Muscle layer of colon (tissue), 2 donors: Measurements from ENCODE around the gene COL9A2.

ENCODE experiments used
- H3K27ac ChIP-seq: one replicate; pipeline ENCODE4 v1.7.0; 2013; ENCODE audit warnings: low read depth, mild to moderate bottlenecking, low read length, moderate library complexity
- H3K27me3 ChIP-seq, 2 donors: one replicate each; pipeline ENCODE4 v1.7.0; 2013; ENCODE audit warnings: low read length in 2 of 2, mild to moderate bottlenecking in 2 of 2; ENCODE audit not compliant: insufficient read depth in 2 of 2, control insufficient read depth in 1 of 2
- H3K36me3 ChIP-seq: one replicate; pipeline ENCODE4 v1.7.0; 2013; ENCODE audit warnings: mild to moderate bottlenecking, low read length; ENCODE audit not compliant: insufficient read depth
- H3K4me1 ChIP-seq: one replicate; pipeline ENCODE4 v1.7.0; 2013; ENCODE audit warnings: mild to moderate bottlenecking, low read length; ENCODE audit not compliant: insufficient read depth
- H3K4me3 ChIP-seq, 2 donors: one replicate each; pipeline ENCODE4 v1.7.0; 2013; ENCODE audit warnings: low read length in 2 of 2, low read depth in 1 of 2, mild to moderate bottlenecking in 1 of 2, moderate library complexity in 1 of 2
- H3K9ac ChIP-seq: one replicate; pipeline ENCODE4 v1.7.0; 2013; ENCODE audit warnings: low read length
- H3K9me3 ChIP-seq: one replicate; pipeline ENCODE4 v1.7.0; 2013; ENCODE audit warnings: mild to moderate bottlenecking, low read length
- donor health status: abdominal sarcoma.
- donor health status: Adenocarcinoma of cecum.

Gene COL9A2

DNA sequence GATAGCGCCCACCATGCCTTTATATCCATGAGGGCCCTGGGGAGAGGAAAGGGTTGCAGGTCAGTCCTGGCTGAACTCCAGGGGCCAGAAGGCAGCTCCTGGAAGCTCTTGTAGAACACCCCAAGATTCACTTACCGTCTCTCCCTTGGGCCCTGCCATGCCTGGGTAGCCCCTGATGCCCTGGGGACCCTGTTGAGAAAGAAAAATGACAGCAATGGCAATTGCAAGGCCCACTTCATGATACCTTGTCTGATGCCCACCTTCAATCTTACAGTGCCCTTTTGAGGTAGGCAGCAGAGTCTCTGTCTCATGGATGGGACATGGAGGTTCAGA lies 7.0 kb downstream of the COL9A2 start:
- Histone ChIP-seq H3K4me3 (no peak overlapping the region), H3K9me3 (no peaks in the 10 kb centered on the region), H3K27me3 (no peaks in the 10 kb centered on the region), H3K36me3 (no peaks in the 10 kb centered on the region), H3K27ac (no peak overlapping the region), H3K9ac (no peak overlapping the region), H3K4me1 (no peaks in the 10 kb centered on the region)

DNA sequence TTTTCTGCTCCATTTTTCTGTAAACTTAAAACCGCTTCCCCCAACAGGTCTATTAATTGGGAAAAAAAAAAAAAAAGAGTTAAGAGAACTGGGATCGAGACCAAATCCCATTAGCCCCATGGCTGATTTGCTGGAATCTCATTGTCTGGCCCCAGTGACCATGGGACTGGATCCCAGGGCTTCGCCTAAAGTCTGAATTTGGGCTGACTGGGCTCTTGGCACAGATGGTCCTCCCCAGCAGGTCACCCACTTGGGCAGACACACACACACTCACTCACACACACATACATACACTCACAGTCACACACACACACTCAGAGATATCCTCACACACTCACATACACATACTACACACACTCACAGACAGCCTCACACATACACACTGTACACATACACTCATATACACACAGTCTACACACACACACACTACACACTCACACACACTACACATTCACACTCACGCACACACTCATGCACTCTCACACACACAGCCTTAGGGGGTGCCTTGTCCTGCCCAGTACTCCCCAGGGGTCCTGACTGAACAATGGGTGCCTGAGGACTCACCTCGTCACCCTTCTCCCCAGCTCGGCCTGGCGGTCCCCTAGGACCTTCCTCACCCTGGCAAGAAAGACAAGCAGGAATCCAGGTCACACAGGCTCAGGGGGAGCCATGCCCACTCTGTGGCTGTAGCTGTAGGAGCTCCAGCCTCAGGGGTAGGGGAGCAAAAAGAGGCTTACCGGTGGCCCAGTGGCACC lies 7.5 kb downstream of the COL9A2 start:
- H3K27ac ChIP-seq: no peak overlapping the region
- H3K4me1 ChIP-seq: no peaks in the 10 kb centered on the region
- peaks cover 0 to 2% of the 10 kb centered on the region in 2 donors for H3K27me3 ChIP-seq
- H3K36me3 ChIP-seq: no peaks in the 10 kb centered on the region
- no peaks in the 10 kb centered on the region for H3K9me3 ChIP-seq
- no peak overlapping the region for H3K9ac ChIP-seq
- H3K4me3 ChIP-seq: no peak overlapping the region

DNA sequence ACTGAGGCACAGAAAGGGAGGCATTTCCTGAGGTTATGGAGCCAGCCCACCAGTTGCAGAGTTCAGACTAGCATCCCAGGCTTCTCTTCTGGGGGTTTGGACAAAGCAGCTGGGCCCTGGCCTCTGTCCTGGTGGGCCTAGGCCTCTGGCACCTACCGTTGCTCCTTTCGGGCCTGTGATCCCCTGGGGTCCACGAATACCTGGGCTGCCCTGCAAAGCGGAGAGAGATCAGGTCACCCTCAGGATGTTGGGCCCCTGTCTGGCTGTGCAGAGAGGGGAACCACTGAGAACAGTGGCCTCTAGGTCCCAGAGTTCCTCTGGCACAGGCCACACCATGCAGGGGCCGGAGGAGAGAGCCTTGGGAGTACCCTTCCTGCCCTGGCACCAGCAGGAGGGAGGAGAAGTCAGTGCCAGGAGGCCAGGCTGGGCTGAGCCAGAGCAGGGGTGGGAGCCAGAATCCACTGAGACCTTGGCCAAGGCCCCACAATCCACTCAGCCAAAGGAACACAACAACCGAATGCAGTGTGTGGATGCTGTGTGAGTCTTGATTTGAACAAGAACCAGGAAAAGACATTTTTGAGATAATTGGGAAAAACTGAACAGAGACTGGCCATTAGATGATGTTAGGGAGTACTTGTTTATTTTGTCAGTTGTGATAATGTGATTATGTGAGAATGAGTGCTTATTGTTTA lies 8.9 kb downstream of the COL9A2 start:
- Histone ChIP-seq H3K9me3 (no peaks in the 10 kb centered on the region), H3K9ac (no peak overlapping the region), H3K4me3 (no peak overlapping the region), H3K27me3 (peaks cover 0 to 8% of the 10 kb centered on the region in 2 donors), H3K4me1 (no peaks in the 10 kb centered on the region), H3K27ac (no peak overlapping the region), H3K36me3 (no peaks in the 10 kb centered on the region)

DNA sequence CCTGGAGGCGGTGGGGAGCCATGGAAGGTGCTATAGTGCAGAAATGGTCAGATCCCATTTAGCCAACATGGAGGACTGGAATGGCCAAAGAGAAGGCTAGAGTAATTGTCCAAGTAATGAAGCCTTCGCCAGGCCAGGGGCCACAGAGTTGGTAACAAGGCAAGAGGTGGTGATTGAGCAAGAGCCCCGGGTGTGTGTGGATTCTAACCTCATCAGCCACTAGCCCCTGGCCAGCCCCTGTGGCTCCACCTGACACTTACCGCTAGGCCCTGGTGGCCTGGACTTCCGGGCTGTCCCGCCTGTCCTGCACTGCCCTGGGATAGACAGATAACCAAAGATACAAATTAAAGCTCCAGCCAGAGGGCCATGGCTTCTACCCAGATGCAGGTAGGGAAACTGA lies 9.9 kb downstream of the COL9A2 start:
- H3K27ac ChIP-seq: no peak overlapping the region
- no peaks in the 10 kb centered on the region for H3K36me3 ChIP-seq
- H3K4me3 ChIP-seq: no peak overlapping the region
- no peaks in the 10 kb centered on the region for H3K9me3 ChIP-seq
- H3K4me1 ChIP-seq: no peaks in the 10 kb centered on the region
- H3K9ac ChIP-seq: no peak overlapping the region
- peaks cover 0 to 8% of the 10 kb centered on the region in 2 donors for H3K27me3 ChIP-seq

DNA sequence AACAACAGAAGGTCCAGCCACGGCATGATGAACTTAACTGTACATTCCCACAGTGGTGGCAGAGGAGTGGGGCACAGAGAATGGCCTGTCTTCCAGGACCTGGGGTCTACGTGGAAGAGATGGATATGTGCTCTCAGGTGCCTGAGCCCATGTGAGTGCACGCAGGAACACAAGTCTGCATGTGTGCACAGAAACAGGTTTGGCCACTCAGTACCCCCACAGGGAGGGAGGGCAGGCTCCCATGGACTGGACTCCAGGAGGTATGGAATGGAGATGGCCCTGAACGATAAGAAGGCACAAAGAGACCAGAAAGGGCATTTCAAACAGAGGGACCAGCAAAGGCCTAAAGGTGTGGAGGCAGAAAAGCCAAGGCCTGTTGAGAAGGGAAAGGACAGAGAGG lies 10.8 kb downstream of the COL9A2 start:
- Histone ChIP-seq H3K36me3 (no peaks in the 10 kb centered on the region), H3K9me3 (no peaks in the 10 kb centered on the region), H3K4me1 (no peaks in the 10 kb centered on the region), H3K4me3 (no peak overlapping the region), H3K9ac (no peak overlapping the region), H3K27ac (no peak overlapping the region), H3K27me3 (peaks cover 0 to 8% of the 10 kb centered on the region in 2 donors)

DNA sequence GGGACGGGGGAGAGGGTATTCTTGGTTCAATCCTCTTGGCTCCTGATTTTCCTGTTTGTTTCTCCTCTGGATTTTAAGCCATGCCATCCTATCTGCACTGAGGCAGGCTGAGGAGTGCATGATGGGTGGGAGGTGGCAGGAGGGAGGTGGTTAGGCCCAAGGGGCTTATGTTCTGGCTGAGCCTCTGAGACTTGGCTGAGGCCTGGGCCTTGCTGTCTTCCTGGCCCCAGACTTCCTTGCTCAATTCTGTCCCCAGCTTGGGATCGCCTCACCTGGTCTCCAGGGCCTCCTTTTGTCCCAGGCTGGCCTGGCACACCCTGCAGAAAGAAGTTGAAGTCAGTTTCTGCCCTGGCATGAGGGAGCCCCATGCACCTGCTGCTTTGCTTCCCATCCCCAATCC lies 11.2 kb downstream of the COL9A2 start:
- no peak overlapping the region for H3K27ac ChIP-seq
- no peak overlapping the region for H3K4me3 ChIP-seq
- peaks cover 0 to 8% of the 10 kb centered on the region in 2 donors for H3K27me3 ChIP-seq
- no peaks in the 10 kb centered on the region for H3K4me1 ChIP-seq
- H3K9ac ChIP-seq: no peak overlapping the region
- no peaks in the 10 kb centered on the region for H3K9me3 ChIP-seq
- no peaks in the 10 kb centered on the region for H3K36me3 ChIP-seq

DNA sequence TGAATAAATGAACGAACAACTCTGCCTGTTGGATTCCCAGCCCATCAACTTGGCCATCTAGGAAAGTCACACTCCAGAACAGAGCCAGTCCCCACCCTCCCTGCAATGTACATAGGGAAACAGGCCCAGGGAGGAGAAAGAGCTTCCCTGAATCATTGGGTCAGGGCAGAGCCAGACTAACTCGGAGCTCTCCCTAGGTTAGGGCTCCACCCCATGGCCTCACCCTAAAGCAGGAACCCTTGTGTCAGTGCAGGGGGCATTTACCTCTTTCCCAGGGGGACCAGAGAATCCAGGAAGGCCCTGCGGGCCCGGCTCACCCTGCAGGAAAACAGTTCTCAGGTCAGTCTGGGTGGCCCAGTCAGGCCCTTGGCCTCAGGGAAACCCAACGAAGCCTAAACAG lies 11.6 kb downstream of the COL9A2 start:
- H3K9ac ChIP-seq: no peak overlapping the region
- H3K4me3 ChIP-seq: no peak overlapping the region
- H3K27ac ChIP-seq: no peak overlapping the region
- H3K36me3 ChIP-seq: no peaks in the 10 kb centered on the region
- no peaks in the 10 kb centered on the region for H3K9me3 ChIP-seq
- no peaks in the 10 kb centered on the region for H3K4me1 ChIP-seq
- peaks cover 0 to 8% of the 10 kb centered on the region in 2 donors for H3K27me3 ChIP-seq

DNA sequence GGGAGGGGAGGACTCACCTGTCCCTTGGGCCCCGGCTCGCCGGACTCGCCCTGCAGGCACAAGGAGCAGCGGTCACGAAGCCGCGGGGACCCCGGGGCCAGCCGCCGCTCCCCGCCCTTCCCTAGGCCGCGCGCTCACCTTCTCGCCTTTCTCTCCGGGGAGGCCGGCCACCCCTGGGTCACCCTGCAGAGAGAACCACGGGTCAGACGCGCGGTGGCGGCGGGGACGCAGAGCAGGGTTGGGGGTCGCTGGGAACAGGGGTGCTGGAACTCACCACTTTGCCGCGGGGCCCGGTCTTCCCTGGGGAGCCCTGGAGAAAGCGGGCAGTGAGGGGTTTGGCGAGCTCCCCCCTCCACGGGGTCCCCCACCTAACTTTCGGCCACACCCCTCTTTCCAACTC lies 13.3 kb downstream of the COL9A2 start:
- Histone ChIP-seq H3K27ac (no peak overlapping the region), H3K9me3 (no peaks in the 10 kb centered on the region), H3K36me3 (no peaks in the 10 kb centered on the region), H3K27me3 (peaks cover 0 to 8% of the 10 kb centered on the region in 2 donors), H3K9ac (no peak overlapping the region), H3K4me3 (no peak overlapping the region), H3K4me1 (no peaks in the 10 kb centered on the region)

DNA sequence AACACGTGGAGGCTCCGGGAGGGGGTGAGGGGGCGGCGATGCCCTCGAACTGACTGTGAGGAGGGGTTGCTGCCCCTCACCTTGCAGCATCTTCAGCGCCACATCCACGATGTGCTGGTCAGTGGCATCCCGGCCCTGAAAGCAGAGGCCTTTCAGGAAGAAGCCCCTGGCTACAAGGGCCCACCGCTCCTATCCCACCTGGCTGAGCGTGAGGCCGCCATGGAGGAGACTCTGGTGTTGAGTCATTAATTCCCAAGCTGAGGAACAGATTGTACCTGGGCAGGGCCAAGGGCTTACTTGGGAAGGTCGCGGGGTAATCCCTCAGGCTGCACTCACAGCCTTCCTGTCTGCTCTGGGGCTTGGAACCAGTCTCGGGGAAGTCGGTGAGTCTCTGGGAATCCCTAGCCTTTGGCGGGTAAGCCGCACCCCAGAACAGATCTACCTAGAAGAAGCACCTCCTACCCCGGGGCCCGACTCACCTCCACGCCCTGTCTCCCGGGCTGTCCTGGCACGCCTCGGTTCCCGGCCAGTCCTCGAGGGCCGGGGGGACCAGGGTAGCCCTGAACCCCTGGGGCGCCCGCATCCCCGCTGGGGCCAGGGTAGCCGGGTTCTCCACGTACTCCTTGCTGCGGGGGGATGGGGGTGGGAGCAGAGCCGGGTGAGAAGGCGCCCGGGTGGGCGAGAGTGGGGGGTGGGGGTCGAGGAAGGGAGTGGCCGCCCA lies 13.9 kb downstream of the COL9A2 start:
- Histone ChIP-seq H3K4me1 (no peaks in the 10 kb centered on the region), H3K36me3 (no peaks in the 10 kb centered on the region), H3K9ac (no peak overlapping the region), H3K9me3 (no peaks in the 10 kb centered on the region), H3K27me3 (peaks cover 0 to 8% of the 10 kb centered on the region in 2 donors), H3K27ac (no peak overlapping the region), H3K4me3 (no peak overlapping the region)

DNA sequence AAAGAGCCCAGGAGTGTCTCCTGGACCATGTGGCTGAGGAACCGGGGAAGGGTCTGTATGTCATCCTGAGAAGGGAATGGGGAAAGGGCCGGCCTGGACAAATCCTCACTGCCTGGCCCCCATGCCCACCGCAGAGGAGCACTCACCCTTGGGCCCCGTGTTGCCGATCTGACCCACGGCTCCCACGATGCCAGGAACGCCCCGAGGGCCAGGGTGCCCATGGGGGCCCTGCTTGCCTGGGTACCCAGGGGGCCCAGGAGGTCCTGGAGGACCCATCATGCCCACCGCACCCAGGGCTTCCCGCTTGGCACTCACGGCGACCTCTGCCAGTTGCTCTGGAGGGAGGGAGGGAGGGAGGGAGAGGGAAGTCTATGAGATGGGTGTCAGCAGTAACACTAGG lies 14.6 kb downstream of the COL9A2 start:
- no peaks in the 10 kb centered on the region for H3K9me3 ChIP-seq
- no peaks in the 10 kb centered on the region for H3K36me3 ChIP-seq
- H3K4me3 ChIP-seq: no peak overlapping the region
- H3K27me3 ChIP-seq: peaks cover 0 to 8% of the 10 kb centered on the region in 2 donors
- H3K4me1 ChIP-seq: no peaks in the 10 kb centered on the region
- no peak overlapping the region for H3K27ac ChIP-seq
- H3K9ac ChIP-seq: no peak overlapping the region

DNA sequence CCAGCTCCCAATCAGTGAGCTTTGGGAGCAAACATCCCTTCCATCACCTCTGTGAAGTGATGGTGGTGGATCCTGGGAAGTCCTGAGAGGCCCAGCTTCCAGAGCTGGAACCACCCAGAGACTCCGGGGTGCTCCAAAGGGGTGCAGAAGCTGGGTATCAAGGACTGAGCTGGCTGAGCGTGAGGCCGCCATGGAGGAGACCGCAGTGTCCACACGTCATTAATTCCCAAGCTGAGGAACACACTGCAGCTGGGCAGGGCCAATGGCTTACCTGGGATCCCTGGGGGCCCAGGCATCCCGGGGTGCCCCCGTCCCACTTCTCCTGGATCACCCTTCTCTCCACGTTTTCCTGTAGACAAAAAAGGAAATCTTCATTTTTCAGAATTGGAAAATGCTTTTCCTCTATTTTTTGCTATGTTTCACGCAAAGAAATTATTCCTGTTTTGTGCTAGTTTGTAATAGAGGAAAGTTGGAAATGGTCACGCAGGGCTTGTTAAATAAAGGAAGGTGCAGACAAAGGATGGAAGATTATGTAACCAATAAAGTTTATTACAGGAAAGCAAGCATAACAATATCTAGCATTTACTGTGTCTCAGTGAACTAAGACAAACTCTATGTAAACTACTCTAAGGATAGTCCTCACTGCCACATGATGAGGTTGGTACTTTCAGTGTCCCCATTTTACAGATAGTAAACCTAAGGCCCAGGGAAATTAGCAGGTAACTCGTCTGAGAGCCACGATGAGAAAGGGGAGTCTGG lies 15.4 kb downstream of the COL9A2 start:
- Histone ChIP-seq H3K9ac (no peak overlapping the region), H3K9me3 (no peaks in the 10 kb centered on the region), H3K36me3 (no peaks in the 10 kb centered on the region), H3K4me3 (no peak overlapping the region), H3K27me3 (peaks cover 0 to 8% of the 10 kb centered on the region in 2 donors), H3K27ac (no peak overlapping the region), H3K4me1 (no peaks in the 10 kb centered on the region)
